Right lobe of liver (tissue), 6 donors: ENCODE data around the gene DCST1. TPM values are rescaled to one million over a fixed set of nuclear protein-coding genes. Genes with fewer than 3 reads are reported as not detected.

Experiments
- ATAC-seq, 4 donors: fragments of 200-7000 bp; cut with Tn5 transposase; one replicate each; pipeline ENCODE4 v1.9.1; 2020; ENCODE audit warnings: mild to moderate bottlenecking in 4 of 4, moderate library complexity in 4 of 4
- DNase-seq, 3 donors: peaks; one replicate each; pipeline ENCODE4 v3.0.0-alpha.2; 2020
- H3K27ac ChIP-seq, 3 donors: fragments of 200-600 bp; one replicate each; pipeline ENCODE4 v1.8.0; 2022
- H3K27me3 ChIP-seq, 2 donors: fragments of 200-600 bp; one replicate each; pipeline ENCODE4 v1.8.0; 2022
- H3K36me3 ChIP-seq, 4 donors: fragments of 200-600 bp; sonication (generic) in 1 of 4; one replicate each; pipeline versions ENCODE4 v1.5.1 to v1.8.0; 2017 to 2022; ENCODE audit warnings: control low read depth in 1 of 4
- H3K4me1 ChIP-seq, 4 donors: fragments of 200-600 bp; sonication (generic) in 1 of 4; one replicate each; pipeline versions ENCODE4 v1.5.1 to v1.8.0; 2017 to 2022; ENCODE audit warnings: control low read depth in 1 of 4
- H3K4me3 ChIP-seq, 3 donors: fragments of 200-600 bp; one replicate each; pipeline ENCODE4 v1.8.0; 2022
- H3K9me3 ChIP-seq, 4 donors: fragments of 200-600 bp; sonication (generic) in 1 of 4; one replicate each; pipeline versions ENCODE4 v1.5.1 to v1.8.0; 2017 to 2022; ENCODE audit warnings: control low read depth in 1 of 4
- CTCF ChIP-seq, 4 donors: fragments of 200-600 bp in 3 of 4; fragments of 450-650 bp in 1 of 4; IDR thresholded peaks; one replicate each; pipeline versions ENCODE4 v1.5.1 to v1.8.0; 2016 to 2022; ENCODE audit warnings: antibody characterized with exemption in 4 of 4, mild to moderate bottlenecking in 2 of 4
- POLR2A ChIP-seq: fragments of 450-650 bp; IDR thresholded peaks from one replicate; pipeline ENCODE4 v1.6.1; 2017; ENCODE audit warnings: antibody characterized with exemption, mild to moderate bottlenecking
- WGBS: methylation state at CpG from one replicate; pipeline ENCODE4 v1.1.6; 2018; ENCODE audit warnings: low coverage, low lambda C conversion rate; ENCODE audit not compliant: insufficient coverage; ENCODE audit errors: missing lambda C conversion rate; 5-methylcytosine and 5-hydroxymethylcytosine counted together
- intact Hi-C, 2 donors: fragments of 100-400 bp; cut with DNase I; formaldehyde crosslinking; loops; one replicate each; pipeline versions ENCODE4 v1.11.2 to v1.14.1; 2022
- total RNA-seq, 6 experiments: library from RNA; depleted of rRNA in 2 of 6; stranded (reverse); fragments of >200 nt in 2 of 6; fragmentation: NEBNext Ultra II Directional in 3 of 6; extraction: Animal tissue kit (Norgen Biotek cat#: 25700) in 3 of 6; gene quantifications; one replicate each; pipeline versions ENCODE4 v1.1.0 to v1.2.4, GENCODE V29; 2016 to 2023
- donor health status: DM: no; HTN: yes; CAD: no.
- donor health status: DM: no; HTN: no; CAD: no.
- donor health status: DM: no; HTN: no; CAD: no.
- donor health status: DM: no; HTN: yes; CAD: no.
- donor health status: DM: no; HTN: yes; CAD: no.

Gene DCST1
- total RNA-seq, 6 experiments from 2014 or later: not detected

GRCh38 chr1:155062151-155062686 is 28.6 kb downstream of the DCST1 start:
- Histone ChIP-seq H3K27ac (no peak overlapping the region), H3K4me3 (no peak overlapping the region), H3K4me1 (peaks cover 0 to 27% (median 14%) of the 10 kb centered on the region in 4 donors), H3K27me3 (no peaks in the 10 kb centered on the region), H3K9me3 (no peaks in the 10 kb centered on the region), H3K36me3 (peaks cover 0 to 12% (median 0%) of the 10 kb centered on the region in 4 donors)
- 20% methylated on average over 7 of the region's 29 CpGs for WGBS
- DNase-seq (no peak), ATAC-seq (no peak)
- intact Hi-C loops: no loop called here
- TF ChIP-seq POLR2A (no peak), CTCF (IDR thresholded peaks at IDR 0.05) (no peak)

- H3K27ac ChIP-seq: no peak overlapping the region
- peaks cover 0 to 6% (median 0%) of the 10 kb centered on the region in 4 donors for H3K36me3 ChIP-seq
- H3K9me3 ChIP-seq: no peaks in the 10 kb centered on the region
- TF ChIP-seq POLR2A (no peak), CTCF (IDR thresholded peaks at IDR 0.05) (peak; percentile 58 to 63 (median 62))
- no peak for DNase-seq
- intact Hi-C loops: no loop called here
- H3K27me3 ChIP-seq: no peaks in the 10 kb centered on the region
- H3K4me1 ChIP-seq: peaks cover 0 to 27% (median 14%) of the 10 kb centered on the region in 4 donors
- peak; percentile 5 to 44 (median 28) for ATAC-seq
- WGBS: 3% methylated on average over 15 of the region's 46 CpGs
- H3K4me3 ChIP-seq: peak overlapping the region in 2 of 3 donors; percentile 75 to 92
Measured at GRCh38 chr1:155062702-155063411, 29.2 kb downstream of the DCST1 start.

GRCh38 chr1:155063550-155064110 is 30.0 kb downstream of the DCST1 start, which contains the start of gene EFNA4:
Gene EFNA4, plus strand, starts transcription at chr1:155063740. Its CDS starts 84 bp downstream, at chr1:155063824.
- Histone ChIP-seq H3K27ac (peak within 1 kb of the TSS; percentile 20 to 65 (median 53)), H3K27me3 (no peaks in the 10 kb centered on the region), H3K36me3 (no peaks in the 10 kb centered on the region), H3K4me1 (peaks cover 0 to 27% (median 14%) of the 10 kb centered on the region in 4 donors), H3K9me3 (no peaks in the 10 kb centered on the region), H3K4me3 (peak within 1 kb of the TSS; percentile 70 to 92 (median 75))
- DNase-seq (peak; percentile 84 to 91 (median 88)), ATAC-seq (peak; percentile 85 to 91 (median 89))
- intact Hi-C loops: no loop called here
- TF ChIP-seq CTCF (IDR thresholded peaks at IDR 0.05): no peak
- TF ChIP-seq POLR2A: peak; percentile 60
- whole genome bisulfite sequencing: 0% methylated on average over 15 of the region's 57 CpGs

GRCh38 chr1:155064111-155064831 is 30.6 kb downstream of the DCST1 start:
- 18% methylated on average over 5 of the region's 14 CpGs for WGBS
- Histone ChIP-seq H3K9me3 (no peaks in the 10 kb centered on the region), H3K27me3 (no peaks in the 10 kb centered on the region), H3K4me1 (peaks cover 0 to 27% (median 14%) of the 10 kb centered on the region in 4 donors), H3K36me3 (no peaks in the 10 kb centered on the region), H3K27ac (peak overlapping the region in 1 of 3 donors; percentile 20), H3K4me3 (peak overlapping the region; percentile 70 to 92 (median 75))
- intact Hi-C loops: no loop called here
- no peak for TF ChIP-seq POLR2A
- TF ChIP-seq CTCF (IDR thresholded peaks at IDR 0.05): no peak
- DNase-seq: no peak
- ATAC-seq: peak in 2 of 4 donors; percentile 1 to 3
